Measurements from ENCODE around the gene OSBPL6.

GRCh38 chr2:178401994-178402437 lies 207.7 kb downstream of the OSBPL6 start:
- TF ChIP-seq CTCF (IDR thresholded peaks at IDR 0.05; ENCODE audit: low read depth, low read length, missing input control) (no peak), GABPA (IDR thresholded peaks at IDR 0.05 in 1 of 2, conservative IDR thresholded peaks at IDR 0.05 in 1 of 2) (no peak), EGR1 (IDR thresholded peaks at IDR 0.05; ENCODE audit: low read depth in 2 of 2) (no peak)
- TF ChIP-seq, protein P1, sequence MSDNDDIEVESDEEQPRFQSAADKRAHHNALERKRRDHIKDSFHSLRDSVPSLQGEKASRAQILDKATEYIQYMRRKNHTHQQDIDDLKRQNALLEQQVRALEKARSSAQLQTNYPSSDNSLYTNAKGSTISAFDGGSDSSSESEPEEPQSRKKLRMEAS (IDR thresholded peaks at IDR 0.05), result no peak

Data from liver (tissue), 3 donors.